ENCODE data around the gene SFMBT2. TPM values are rescaled to one million over a fixed set of nuclear protein-coding genes. Genes with fewer than 3 reads are reported as not detected.

SFMBT2 gene
- total RNA-seq, 4 donors from 2014 or later, result 7.1 to 13.2 (median 9.0) TPM

DNA sequence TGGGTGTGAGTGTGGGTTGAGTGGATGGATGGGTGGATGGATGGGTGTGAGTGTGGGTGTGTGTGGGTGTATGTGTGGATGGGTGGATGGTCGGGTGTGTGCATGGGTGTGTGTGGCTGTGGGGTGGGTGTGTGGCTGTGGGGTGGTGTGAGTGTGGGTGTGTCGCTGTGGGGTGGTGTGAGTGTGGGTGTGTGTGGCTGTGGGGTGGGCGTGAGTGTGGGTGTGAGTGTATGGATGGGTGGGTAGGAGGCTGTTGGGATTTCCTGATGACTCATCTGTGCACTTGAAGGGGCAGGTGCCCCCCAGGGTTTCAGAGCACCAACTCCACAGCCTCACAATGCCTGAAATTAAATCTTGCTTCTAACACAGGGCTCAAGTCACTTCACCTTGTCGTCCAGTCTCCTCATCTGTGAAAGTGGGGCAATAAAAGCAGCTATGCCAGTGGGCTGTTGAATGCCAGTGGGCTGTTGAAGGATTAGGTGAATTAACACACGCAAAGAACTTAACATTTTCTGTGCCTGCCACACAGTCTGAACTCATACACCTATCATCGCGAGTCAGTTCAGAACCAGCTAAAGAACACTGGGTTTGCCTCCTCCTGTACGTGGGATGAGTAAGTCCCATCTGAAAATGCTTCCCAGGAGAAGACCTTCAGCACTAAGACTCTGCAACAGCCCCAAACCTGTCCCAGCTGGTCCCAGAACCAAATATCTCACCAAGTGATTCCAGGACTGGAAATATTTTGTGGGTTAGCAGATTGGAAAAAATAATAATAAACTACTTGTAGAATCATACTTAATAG is 32.0 kb downstream of the SFMBT2 start:
- TF ChIP-seq POLR2A (IDR thresholded peaks at IDR 0.05), result no peak
- TF ChIP-seq, protein P1, sequence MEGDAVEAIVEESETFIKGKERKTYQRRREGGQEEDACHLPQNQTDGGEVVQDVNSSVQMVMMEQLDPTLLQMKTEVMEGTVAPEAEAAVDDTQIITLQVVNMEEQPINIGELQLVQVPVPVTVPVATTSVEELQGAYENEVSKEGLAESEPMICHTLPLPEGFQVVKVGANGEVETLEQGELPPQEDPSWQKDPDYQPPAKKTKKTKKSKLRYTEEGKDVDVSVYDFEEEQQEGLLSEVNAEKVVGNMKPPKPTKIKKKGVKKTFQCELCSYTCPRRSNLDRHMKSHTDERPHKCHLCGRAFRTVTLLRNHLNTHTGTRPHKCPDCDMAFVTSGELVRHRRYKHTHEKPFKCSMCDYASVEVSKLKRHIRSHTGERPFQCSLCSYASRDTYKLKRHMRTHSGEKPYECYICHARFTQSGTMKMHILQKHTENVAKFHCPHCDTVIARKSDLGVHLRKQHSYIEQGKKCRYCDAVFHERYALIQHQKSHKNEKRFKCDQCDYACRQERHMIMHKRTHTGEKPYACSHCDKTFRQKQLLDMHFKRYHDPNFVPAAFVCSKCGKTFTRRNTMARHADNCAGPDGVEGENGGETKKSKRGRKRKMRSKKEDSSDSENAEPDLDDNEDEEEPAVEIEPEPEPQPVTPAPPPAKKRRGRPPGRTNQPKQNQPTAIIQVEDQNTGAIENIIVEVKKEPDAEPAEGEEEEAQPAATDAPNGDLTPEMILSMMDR (IDR thresholded peaks at IDR 0.05), result no peak
- no peaks in the 10 kb centered on the region for H3K9me3 ChIP-seq
- no peak for DNase-seq
- no peak overlapping the region for H3K27ac ChIP-seq
- no peaks in the 10 kb centered on the region for H3K27me3 ChIP-seq
- intact Hi-C loops (cut with DNase I), result no loop called here
- WGBS, 2 donors, result 94 to 95% methylated on average over 8 of the region's 8 CpGs
- H3K4me3 ChIP-seq (replicated peaks in 1 of 3), result no peak overlapping the region
- H3K36me3 ChIP-seq, result no peaks in the 10 kb centered on the region
- no peaks in the 10 kb centered on the region for H3K4me1 ChIP-seq

DNA sequence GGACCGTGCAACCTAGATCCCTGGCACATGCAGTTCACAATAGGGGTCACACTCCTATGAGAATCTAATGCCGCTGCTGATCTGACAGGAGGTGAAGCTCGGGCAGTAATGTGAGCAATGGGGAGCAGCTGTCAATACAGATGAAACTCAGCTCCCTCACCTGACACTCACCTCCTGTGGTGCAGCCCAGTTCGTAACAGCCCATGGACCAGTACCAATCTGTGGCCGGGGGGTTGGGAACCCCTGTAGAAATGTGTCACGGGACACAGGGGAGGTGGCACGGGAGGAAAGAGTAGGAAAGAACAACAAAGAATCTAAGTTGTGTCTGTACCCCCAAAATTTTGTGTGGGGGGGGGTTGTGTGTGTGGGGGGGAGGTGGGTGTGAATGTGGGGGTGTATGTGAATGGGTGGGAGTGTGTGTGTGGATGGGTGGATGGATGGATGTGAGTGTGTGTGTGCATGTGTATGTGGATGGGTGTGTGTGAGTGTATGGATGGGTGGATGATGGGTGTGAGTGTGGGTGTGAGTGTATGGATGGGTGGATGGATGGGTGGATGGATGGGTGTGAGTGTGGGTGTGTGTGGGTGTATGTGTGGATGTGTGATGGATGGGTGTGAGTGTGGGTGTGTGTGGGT is 33.1 kb downstream of the SFMBT2 start:
- Histone ChIP-seq H3K4me3 (replicated peaks in 1 of 3) (no peak overlapping the region), H3K27ac (no peak overlapping the region), H3K36me3 (peaks cover 0 to 7% of the 10 kb centered on the region in 2 donors), H3K27me3 (no peaks in the 10 kb centered on the region), H3K4me1 (no peaks in the 10 kb centered on the region), H3K9me3 (no peaks in the 10 kb centered on the region)
- DNase-seq, result no peak
- intact Hi-C loops (cut with DNase I), result no loop called here
- WGBS, 2 donors, result 88 to 92% methylated on average over 7 of the region's 7 CpGs
- no peak for TF ChIP-seq POLR2A (IDR thresholded peaks at IDR 0.05)
- TF ChIP-seq, protein P1 (IDR thresholded peaks at IDR 0.05), result no peak

DNA sequence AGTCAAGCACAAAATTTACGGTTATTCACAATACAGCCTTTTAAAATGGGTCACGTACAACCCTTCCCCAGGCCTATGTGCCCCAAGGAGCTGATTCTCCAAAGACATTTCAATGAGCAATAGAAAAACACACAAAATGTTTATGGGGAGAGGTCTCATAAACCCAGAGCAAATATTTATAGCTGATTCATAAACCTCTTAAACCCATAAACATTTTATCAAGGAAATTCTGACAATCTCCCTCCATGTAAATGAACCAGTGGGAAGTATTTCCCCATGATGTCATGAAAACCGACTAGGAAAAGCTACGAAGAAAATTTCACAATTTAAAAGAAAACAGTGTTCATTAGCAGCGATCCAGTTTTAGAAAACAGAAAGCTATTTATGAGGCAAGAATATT is 36.0 kb downstream of the SFMBT2 start:
- Histone ChIP-seq H3K4me3 (replicated peaks in 1 of 3) (no peak overlapping the region), H3K27ac (no peak overlapping the region), H3K4me1 (peaks cover 5 to 10% of the 10 kb centered on the region in 2 donors), H3K9me3 (no peaks in the 10 kb centered on the region), H3K27me3 (no peaks in the 10 kb centered on the region), H3K36me3 (peaks cover 0 to 7% of the 10 kb centered on the region in 2 donors)
- TF ChIP-seq POLR2A (IDR thresholded peaks at IDR 0.05), result no peak
- TF ChIP-seq, protein P1 (IDR thresholded peaks at IDR 0.05), result no peak
- DNase-seq, result no peak
- 92% methylated on average over 5 of the region's 5 CpGs for WGBS, 2 donors
- intact Hi-C loops (cut with DNase I), result no loop called here

DNA sequence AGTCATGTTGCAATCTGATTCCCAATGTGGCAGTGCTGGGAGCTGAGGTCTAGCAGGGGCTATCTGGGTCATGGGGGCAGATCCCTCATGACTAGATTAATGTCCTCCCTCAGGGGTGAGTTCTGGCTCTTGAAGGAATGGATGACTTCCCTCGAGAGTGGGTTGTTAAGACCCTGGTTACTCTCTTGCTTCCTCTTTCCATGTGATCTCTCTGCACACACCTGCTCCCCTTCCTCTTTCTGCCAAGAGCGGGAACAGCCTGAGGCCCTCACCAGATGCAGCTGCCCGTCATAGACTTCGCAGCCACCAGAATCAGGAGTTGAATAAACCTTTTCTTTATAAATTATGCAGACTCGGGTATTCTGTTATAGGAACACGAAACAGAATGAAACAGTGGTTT is 37.8 kb downstream of the SFMBT2 start:
- peaks cover 6 to 13% of the 10 kb centered on the region in 2 donors for H3K4me1 ChIP-seq
- no peak overlapping the region for H3K27ac ChIP-seq
- 96 to 98% methylated on average over 6 of the region's 6 CpGs for WGBS, 2 donors
- H3K9me3 ChIP-seq, result no peaks in the 10 kb centered on the region
- intact Hi-C loops (cut with DNase I), result no loop called here
- H3K36me3 ChIP-seq, result peaks cover 0 to 7% of the 10 kb centered on the region in 2 donors
- no peaks in the 10 kb centered on the region for H3K27me3 ChIP-seq
- TF ChIP-seq POLR2A (IDR thresholded peaks at IDR 0.05), result no peak
- TF ChIP-seq, protein P1 (IDR thresholded peaks at IDR 0.05), result no peak
- no peak for DNase-seq
- no peak overlapping the region for H3K4me3 ChIP-seq (replicated peaks in 1 of 3)

DNA sequence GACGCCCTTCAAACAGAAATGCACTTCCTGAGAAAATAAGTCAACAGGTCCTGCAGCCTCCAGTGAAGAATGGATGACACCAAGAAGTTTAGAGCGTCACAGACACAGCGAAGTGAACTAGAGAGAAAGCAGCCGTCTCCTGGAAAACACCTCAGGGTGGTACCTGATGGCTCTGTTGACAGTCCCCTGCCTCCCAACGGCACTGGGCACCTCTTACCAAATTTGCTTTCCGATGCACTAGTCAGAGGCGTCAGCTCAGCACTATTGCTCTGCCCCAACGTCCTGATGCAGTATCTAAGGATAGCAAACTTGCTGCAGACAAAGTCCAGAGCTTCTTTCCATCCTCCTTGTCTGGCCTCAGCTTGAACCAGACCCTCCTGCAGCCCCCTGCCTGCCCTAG is 38.3 kb downstream of the SFMBT2 start:
- H3K4me3 ChIP-seq (replicated peaks in 1 of 3), result no peak overlapping the region
- no peak overlapping the region for H3K27ac ChIP-seq
- no peaks in the 10 kb centered on the region for H3K27me3 ChIP-seq
- peaks cover 6 to 13% of the 10 kb centered on the region in 2 donors for H3K4me1 ChIP-seq
- peaks cover 0 to 7% of the 10 kb centered on the region in 2 donors for H3K36me3 ChIP-seq
- WGBS, 2 donors, result 89 to 95% methylated on average over 8 of the region's 8 CpGs
- no peak for TF ChIP-seq POLR2A (IDR thresholded peaks at IDR 0.05)
- TF ChIP-seq, protein P1 (IDR thresholded peaks at IDR 0.05), result no peak
- H3K9me3 ChIP-seq, result no peaks in the 10 kb centered on the region
- intact Hi-C loops (cut with DNase I), result no loop called here
- DNase-seq, result no peak
